CD4-positive, alpha-beta T cell treated with Interleukin-12 subunit alpha and Interleukin-12 subunit beta, for 1 hour (primary cell): ENCODE measurements around the gene DENND11.
"Not testable (repeated sequence)": the region's sequence is repeated elsewhere in the genome, so short reads cannot be mapped to it uniquely, and the experiment has no call there.

Source experiments
- DNase-seq: peaks from one replicate; pipeline ENCODE4 v3.0.0-alpha.2; 2020

Gene DENND11

GRCh38 chr7:141706239-141707064 lies 4.5 kb upstream of the DENND11 start:
- no peak for DNase-seq

GRCh38 chr7:141704741-141705140 lies 2.8 kb upstream of the DENND11 start:
- DNase-seq = no peak

- no peak for DNase-seq
These were observed 2.1 kb upstream of the DENND11 start for GRCh38 chr7:141704112-141704511.

- DNase-seq = no peak
These were observed 926 bp upstream of the DENND11 start for GRCh38 chr7:141702892-141703291.

- peak; percentile 79 for DNase-seq
These were observed 398 bp downstream of the DENND11 start for GRCh38 chr7:141701489-141702046.

GRCh38 chr7:141700848-141701371 lies 1.1 kb downstream of the DENND11 start:
- peak; percentile 19 for DNase-seq

GRCh38 chr7:141700296-141700847 lies 1.6 kb downstream of the DENND11 start:
- DNase-seq = no peak

- DNase-seq = no peak
These were observed 2.1 kb downstream of the DENND11 start for GRCh38 chr7:141699860-141700259.

- DNase-seq = no peak
These were observed 3.5 kb downstream of the DENND11 start for GRCh38 chr7:141698247-141699015.

- no peak for DNase-seq
These were observed 4.6 kb downstream of the DENND11 start for GRCh38 chr7:141697211-141697871.

- DNase-seq = no peak
These were observed 5.6 kb downstream of the DENND11 start for GRCh38 chr7:141696348-141696747.

- no peak for DNase-seq
These were observed 6.1 kb downstream of the DENND11 start for GRCh38 chr7:141695803-141696289.

GRCh38 chr7:141693082-141693481 lies 8.9 kb downstream of the DENND11 start:
- no peak for DNase-seq

- DNase-seq = no peak
These were observed 10.0 kb downstream of the DENND11 start for GRCh38 chr7:141691961-141692360.

- DNase-seq = no peak
These were observed 10.4 kb downstream of the DENND11 start for GRCh38 chr7:141691540-141691939.

GRCh38 chr7:141689072-141689825 lies 12.7 kb downstream of the DENND11 start:
- DNase-seq = not testable (repeated sequence)

GRCh38 chr7:141688043-141688442 lies 13.9 kb downstream of the DENND11 start:
- no peak for DNase-seq

- no peak for DNase-seq
These were observed 15.3 kb downstream of the DENND11 start for GRCh38 chr7:141686670-141687069.

GRCh38 chr7:141686074-141686473 lies 15.9 kb downstream of the DENND11 start:
- DNase-seq = no peak

GRCh38 chr7:141685285-141686023 lies 16.5 kb downstream of the DENND11 start:
- DNase-seq = no peak

- no peak for DNase-seq
These were observed 23.0 kb downstream of the DENND11 start for GRCh38 chr7:141679014-141679413.
